Glutamatergic neuron (in vitro differentiated cells): ENCODE data around the gene RABAC1. TPM values are rescaled to one million over a fixed set of nuclear protein-coding genes. Genes with fewer than 3 reads are reported as not detected.

ENCODE experiments used
- DNase-seq: peaks from one replicate; pipeline ENCODE4 v3.0.0; 2022
- H3K27ac Mint-ChIP-seq: one replicate; pipeline ENCODE4 v1.8.0; 2020; ENCODE audit warnings: mild to moderate bottlenecking, mixed read lengths, inconsistent platforms; ENCODE audit not compliant: unreplicated experiment
- H3K27me3 Mint-ChIP-seq: one replicate; pipeline ENCODE4 v1.8.0; 2020; ENCODE audit warnings: mild to moderate bottlenecking, moderate library complexity, mixed read lengths, inconsistent platforms; ENCODE audit not compliant: unreplicated experiment
- H3K36me3 Mint-ChIP-seq: one replicate; pipeline ENCODE4 v1.8.0; 2020; ENCODE audit warnings: mild to moderate bottlenecking, mixed read lengths, inconsistent platforms; ENCODE audit not compliant: unreplicated experiment
- H3K4me1 Mint-ChIP-seq: one replicate; pipeline ENCODE4 v1.8.0; 2020; ENCODE audit warnings: mild to moderate bottlenecking, low read depth, mixed read lengths, inconsistent platforms; ENCODE audit not compliant: unreplicated experiment
- H3K4me3 Mint-ChIP-seq: one replicate; pipeline ENCODE4 v1.8.0; 2020; ENCODE audit warnings: mild to moderate bottlenecking, mixed read lengths, inconsistent platforms; ENCODE audit not compliant: unreplicated experiment
- H3K9me3 Mint-ChIP-seq: one replicate; pipeline ENCODE4 v1.8.0; 2020; ENCODE audit warnings: mild to moderate bottlenecking, moderate library complexity, mixed read lengths, inconsistent platforms; ENCODE audit not compliant: unreplicated experiment
- CTCF ChIP-seq: fragments of 200-600 bp; sonication (generic); IDR thresholded peaks from one replicate; pipeline ENCODE4 v1.5.0; 2021; ENCODE audit not compliant: partially characterized antibody, unreplicated experiment
- total RNA-seq: library from RNA; stranded (reverse); fragmentation: NEBNext Ultra II Directional; extraction: Animal tissue kit (Norgen Biotek cat#: 25700); gene quantifications from one replicate; pipeline ENCODE4 v1.2.1, GENCODE V29; 2021; ENCODE audit not compliant: unreplicated experiment

The RABAC1 gene
- total RNA-seq, 1 donor from 2014 or later = 139 TPM

- Mint-ChIP-seq H3K36me3 (peaks cover 9% of the 10 kb centered on the region), H3K4me3 (no peak overlapping the region), H3K27me3 (peaks cover 6% of the 10 kb centered on the region), H3K9me3 (peaks cover 10% of the 10 kb centered on the region), H3K4me1 (peaks cover 1% of the 10 kb centered on the region), H3K27ac (no peak overlapping the region)
- TF ChIP-seq CTCF = no peak
- no peak for DNase-seq
These were observed 18.8 kb upstream of the RABAC1 start for GRCh38 chr19:41977916-41978315.

- TF ChIP-seq CTCF = no peak
- Mint-ChIP-seq H3K9me3 (peaks cover 10% of the 10 kb centered on the region), H3K4me1 (no peaks in the 10 kb centered on the region), H3K36me3 (peaks cover 15% of the 10 kb centered on the region), H3K27ac (no peak overlapping the region), H3K27me3 (peaks cover 6% of the 10 kb centered on the region), H3K4me3 (no peak overlapping the region)
- DNase-seq = no peak
These were observed 15.5 kb upstream of the RABAC1 start for GRCh38 chr19:41974652-41975051.

- H3K27me3 Mint-ChIP-seq = peaks cover 8% of the 10 kb centered on the region
- H3K36me3 Mint-ChIP-seq = peaks cover 11% of the 10 kb centered on the region
- no peak for TF ChIP-seq CTCF
- peaks cover 9% of the 10 kb centered on the region for H3K9me3 Mint-ChIP-seq
- DNase-seq = no peak
- H3K27ac Mint-ChIP-seq = peak overlapping the region; percentile 52
- no peak overlapping the region for H3K4me3 Mint-ChIP-seq
- H3K4me1 Mint-ChIP-seq = no peaks in the 10 kb centered on the region
These were observed 12.2 kb upstream of the RABAC1 start for GRCh38 chr19:41971363-41971762.

GRCh38 chr19:41969772-41970458, 10.8 kb upstream of the RABAC1 start:
- Mint-ChIP-seq H3K4me1 (no peaks in the 10 kb centered on the region), H3K4me3 (no peak overlapping the region), H3K27me3 (peaks cover 9% of the 10 kb centered on the region), H3K9me3 (peaks cover 9% of the 10 kb centered on the region), H3K36me3 (peaks cover 11% of the 10 kb centered on the region), H3K27ac (no peak overlapping the region)
- no peak for DNase-seq
- TF ChIP-seq CTCF = no peak

- no peak overlapping the region for H3K4me3 Mint-ChIP-seq
- no peak for TF ChIP-seq CTCF
- peak overlapping the region; percentile 55 for H3K27ac Mint-ChIP-seq
- H3K36me3 Mint-ChIP-seq = peaks cover 6% of the 10 kb centered on the region
- no peaks in the 10 kb centered on the region for H3K4me1 Mint-ChIP-seq
- no peak for DNase-seq
- peaks cover 11% of the 10 kb centered on the region for H3K27me3 Mint-ChIP-seq
- H3K9me3 Mint-ChIP-seq = peaks cover 9% of the 10 kb centered on the region
These were observed 9.9 kb upstream of the RABAC1 start for GRCh38 chr19:41968751-41969595.
